ENCODE measurements around the gene PIGQ. TPM values are rescaled to one million over a fixed set of nuclear protein-coding genes. Genes with fewer than 3 reads are reported as not detected.

PIGQ gene
- total RNA-seq, 1 donor = 29.1 TPM

GRCh38 chr16:528111-529011, 41.4 kb upstream of the PIGQ start:
- DNase-seq (ENCODE audit: low read depth) = peak; percentile 66
- TF ChIP-seq CTCF (IDR thresholded peaks at IDR 0.05; ENCODE audit: insufficient read depth, low read length) = no peak
- peak overlapping the region; percentile 79 for H3K4me3 ChIP-seq (ENCODE audit: low read depth, low read length)

GRCh38 chr16:529012-529575, 40.7 kb upstream of the PIGQ start:
- TF ChIP-seq CTCF (IDR thresholded peaks at IDR 0.05; ENCODE audit: insufficient read depth, low read length) = no peak
- peak overlapping the region; percentile 79 for H3K4me3 ChIP-seq (ENCODE audit: low read depth, low read length)
- no peak for DNase-seq (ENCODE audit: low read depth)

- no peak for TF ChIP-seq CTCF (IDR thresholded peaks at IDR 0.05; ENCODE audit: insufficient read depth, low read length)
- H3K4me3 ChIP-seq (ENCODE audit: low read depth, low read length) = peak overlapping the region; percentile 79
- DNase-seq (ENCODE audit: low read depth) = no peak
These were observed 39.5 kb upstream of the PIGQ start for GRCh38 chr16:530111-530817.

GRCh38 chr16:531494-532125, 38.2 kb upstream of the PIGQ start:
- no peak for TF ChIP-seq CTCF (IDR thresholded peaks at IDR 0.05; ENCODE audit: insufficient read depth, low read length)
- no peak overlapping the region for H3K4me3 ChIP-seq (ENCODE audit: low read depth, low read length)
- DNase-seq (ENCODE audit: low read depth) = no peak

- TF ChIP-seq CTCF (IDR thresholded peaks at IDR 0.05; ENCODE audit: insufficient read depth, low read length) = no peak
- DNase-seq (ENCODE audit: low read depth) = no peak
- H3K4me3 ChIP-seq (ENCODE audit: low read depth, low read length) = no peak overlapping the region
These were observed 36.2 kb upstream of the PIGQ start for GRCh38 chr16:533391-534123.

- no peak for DNase-seq (ENCODE audit: low read depth)
- TF ChIP-seq CTCF (IDR thresholded peaks at IDR 0.05; ENCODE audit: insufficient read depth, low read length) = no peak
- H3K4me3 ChIP-seq (ENCODE audit: low read depth, low read length) = no peak overlapping the region
These were observed 35.6 kb upstream of the PIGQ start for GRCh38 chr16:534135-534534.
